ENCODE results near the gene LOX.

Gene LOX

GRCh38 chr5:122063836-122064235, 14.2 kb downstream of the LOX start:
- no peak for DNase-seq
- intact Hi-C loops (cut with DNase I) = no loop called here

GRCh38 chr5:122062205-122062604, 15.9 kb downstream of the LOX start:
- intact Hi-C loops (cut with DNase I) = no loop called here
- no peak for DNase-seq

- DNase-seq = no peak
- intact Hi-C loops (cut with DNase I) = no loop called here
Observed at GRCh38 chr5:122056913-122057312, 21.1 kb downstream of the LOX start.

- intact Hi-C loops (cut with DNase I) = no loop called here
- DNase-seq = no peak
Observed at GRCh38 chr5:122054266-122054665, 23.8 kb downstream of the LOX start.

- peak in 1 of 10 donors; percentile 55 for DNase-seq
Observed at GRCh38 chr5:122053181-122054109, 24.6 kb downstream of the LOX start.

GRCh38 chr5:122051569-122051968, 26.5 kb downstream of the LOX start:
- intact Hi-C loops (cut with DNase I) = no loop called here
- no peak for DNase-seq

More at GRCh38 chr5:122053181-122054109, 24.6 kb downstream of the LOX start:
- intact Hi-C loops (cut with DNase I) = no loop called here

- intact Hi-C loops (cut with DNase I) = no loop called here
Observed at GRCh38 chr5:122050959-122051358, 27.1 kb downstream of the LOX start.

GRCh38 chr5:122040636-122041302, 37.3 kb downstream of the LOX start:
- intact Hi-C loops (cut with DNase I) = no loop called here
- DNase-seq = no peak

More at GRCh38 chr5:122050959-122051358, 27.1 kb downstream of the LOX start:
- no peak for DNase-seq

- intact Hi-C loops (cut with DNase I) = no loop called here
- DNase-seq = no peak
Observed at GRCh38 chr5:122036326-122036725, 41.7 kb downstream of the LOX start.

GRCh38 chr5:122035913-122036312, 42.1 kb downstream of the LOX start:
- no peak for DNase-seq

GRCh38 chr5:122031836-122032235, 46.2 kb downstream of the LOX start:
- no peak for DNase-seq
- intact Hi-C loops (cut with DNase I) = no loop called here

More at GRCh38 chr5:122035913-122036312, 42.1 kb downstream of the LOX start:
- intact Hi-C loops (cut with DNase I) = no loop called here

- intact Hi-C loops (cut with DNase I) = no loop called here
- DNase-seq = no peak
Observed at GRCh38 chr5:122030251-122030650, 47.8 kb downstream of the LOX start.

- intact Hi-C loops (cut with DNase I) = no loop called here
- no peak for DNase-seq
Observed at GRCh38 chr5:122029818-122030217, 48.2 kb downstream of the LOX start.

- no peak for DNase-seq
- intact Hi-C loops (cut with DNase I) = no loop called here
Observed at GRCh38 chr5:122022966-122023365, 55.1 kb downstream of the LOX start.

- no peak for DNase-seq
- intact Hi-C loops (cut with DNase I) = no loop called here
Observed at GRCh38 chr5:122019919-122020590, 58.0 kb downstream of the LOX start.

- intact Hi-C loops (cut with DNase I) = no loop called here
- no peak for DNase-seq
Observed at GRCh38 chr5:122015471-122015870, 62.6 kb downstream of the LOX start.

- DNase-seq = no peak
- intact Hi-C loops (cut with DNase I) = no loop called here
Observed at GRCh38 chr5:122014236-122014935, 63.7 kb downstream of the LOX start.
